GM12878 (cell line): Measurements from ENCODE around the gene ETF1. TPM values are rescaled to one million over a fixed set of nuclear protein-coding genes. Genes with fewer than 3 reads are reported as not detected.

Experiments
- ATAC-seq: fragments of 200-7000 bp; cut with Tn5 transposase; 3 replicates; pipeline ENCODE4 v1.9.1; 2020; ENCODE audit warnings: mild to moderate bottlenecking, moderate library complexity
- BruUV-seq: library from RNA; stranded (reverse); fragments of 400-500 nt; replicated peaks from 2 replicates; lab custom pipeline; 2021; lab: Mats Ljungman, UMichigan
- CTCF ChIA-PET: fragments of 300-600 bp; sonication (Branson Sonifier 250); formaldehyde crosslinking; extraction: SDS; loops from one replicate; lab custom pipeline; 2021; ENCODE audit warnings: inconsistent platforms; lab: Yijun Ruan, JAX
- POLR2A ChIA-PET: fragments of 350-600 bp; formaldehyde crosslinking; extraction: SDS; loops from one replicate; lab custom pipeline; 2021; ENCODE audit warnings: inconsistent platforms; lab: Charles Lee
- RAD21 ChIA-PET: fragments of 300-600 bp; sonication (Branson Sonifier 250); formaldehyde crosslinking; loops from one replicate; lab custom pipeline; 2023; ENCODE audit warnings: antibody characterized with exemption; ENCODE audit not compliant: unreplicated experiment; lab: Charles Lee
- SMC1A ChIA-PET: fragments of 300-600 bp; sonication (Branson Sonifier 250); formaldehyde crosslinking; loops from one replicate; lab custom pipeline; 2023; ENCODE audit not compliant: unreplicated experiment, uncharacterized antibody; lab: Charles Lee
- DNase-seq: peaks from one replicate; pipeline ENCODE4 v3.0.0-alpha.2; 2011; ENCODE audit warnings: low read depth, low spot score
- FAIRE-seq: peaks from 3 replicates; lab custom pipeline; 2011; peaks lifted over from hg19 to GRCh38; lab: Jason Lieb, UNC
- H2AFZ ChIP-seq: 2 replicates; pipeline ENCODE4 v1.6.0; 2011; ENCODE audit warnings: low read depth, low read length, control low read depth; ENCODE audit not compliant: control insufficient read depth
- H3K27ac ChIP-seq: 2 replicates; pipeline ENCODE4 v1.5.1; 2011; ENCODE audit warnings: control low read depth; ENCODE audit not compliant: control insufficient read depth, insufficient read depth
- H3K27me3 ChIP-seq, 2 experiments: replicated peaks in 1 of 2; 2 replicates each; pipeline versions ENCODE4 v1.6.0 to v1.6.1; 2011; ENCODE audit warnings: low read length in 1 of 2; ENCODE audit not compliant: control insufficient read depth in 2 of 2, insufficient read depth in 2 of 2
- H3K36me3 ChIP-seq, 2 experiments: 2 replicates each; pipeline ENCODE4 v1.5.1; 2011; ENCODE audit warnings: low read length in 1 of 2; ENCODE audit not compliant: control insufficient read depth in 2 of 2, insufficient read depth in 2 of 2
- H3K4me1 ChIP-seq: 2 replicates; pipeline ENCODE4 v1.6.1; 2011; ENCODE audit warnings: mild to moderate bottlenecking, low read length, moderate library complexity, mixed read lengths; ENCODE audit not compliant: control insufficient read depth, insufficient read depth
- H3K4me2 ChIP-seq: 2 replicates; pipeline ENCODE4 v1.6.0; 2011; ENCODE audit warnings: control low read depth; ENCODE audit not compliant: control insufficient read depth, insufficient read depth
- H3K4me3 ChIP-seq: fragments of 200-600 bp; sonication (generic); 2 replicates; pipeline ENCODE4 v1.5.1; 2016
- H3K79me2 ChIP-seq: 2 replicates; pipeline ENCODE4 v1.6.0; 2011; ENCODE audit warnings: low read length; ENCODE audit not compliant: control insufficient read depth, insufficient read depth
- H3K9ac ChIP-seq: 2 replicates; pipeline ENCODE4 v1.8.0; 2011; ENCODE audit warnings: low read length, control low read depth, mixed read lengths; ENCODE audit not compliant: control insufficient read depth, insufficient read depth
- H3K9me3 ChIP-seq: replicated peaks from 3 replicates; pipeline ENCODE4 v1.5.1; 2011; ENCODE audit warnings: mild to moderate bottlenecking, low read length; ENCODE audit not compliant: control insufficient read depth, insufficient read depth
- H4K20me1 ChIP-seq: 2 replicates; pipeline ENCODE4 v1.6.0; 2011; ENCODE audit not compliant: control insufficient read depth, insufficient read depth
- GATAD2B ChIP-seq: fragments of 450-650 bp; conservative IDR thresholded peaks from 2 replicates; pipeline ENCODE4 v1.6.1; 2017; ENCODE audit warnings: low read depth, mild to moderate bottlenecking, moderate library complexity
- IKZF2 ChIP-seq, 2 experiments: fragments of 450-650 bp; IDR thresholded peaks; 2 replicates each; pipeline ENCODE4 v1.6.1; 2017; ENCODE audit warnings: mild to moderate bottlenecking in 2 of 2, moderate library complexity in 2 of 2
- KDM1A ChIP-seq: fragments of 200-600 bp; sonication (generic); IDR thresholded peaks from 2 replicates; pipeline ENCODE4 v1.6.1; 2016; ENCODE audit warnings: borderline replicate concordance
- KLF5 ChIP-seq: fragments of 450-650 bp; IDR thresholded peaks from 2 replicates; pipeline ENCODE4 v1.6.1; 2014; ENCODE audit warnings: mild to moderate bottlenecking; ENCODE audit not compliant: partially characterized antibody
- MEF2A ChIP-seq: IDR thresholded peaks from 2 replicates; pipeline ENCODE4 v1.6.1; 2011; ENCODE audit warnings: low read depth, mild to moderate bottlenecking, low read length, moderate library complexity; ENCODE audit not compliant: insufficient read depth
- NR2C1 ChIP-seq: fragments of 450-650 bp; IDR thresholded peaks from 2 replicates; pipeline ENCODE4 v1.6.1; 2017; ENCODE audit warnings: antibody characterized with exemption, mild to moderate bottlenecking, moderate library complexity
- PML ChIP-seq: IDR thresholded peaks from 2 replicates; pipeline ENCODE4 v1.6.1; 2012; ENCODE audit warnings: low read length, inconsistent platforms
- RCOR1 ChIP-seq: conservative IDR thresholded peaks from 2 replicates; pipeline ENCODE4 v1.6.1; 2012; ENCODE audit warnings: low read depth, low read length, improper control_type of control experiment
- SIX5 ChIP-seq: IDR thresholded peaks from 2 replicates; pipeline ENCODE4 v1.6.1; 2011; ENCODE audit warnings: mild to moderate bottlenecking, low read depth, low read length, moderate library complexity; ENCODE audit not compliant: severe bottlenecking
- SMAD1 ChIP-seq: fragments of 450-650 bp; IDR thresholded peaks from 2 replicates; pipeline ENCODE4 v1.6.1; 2018; ENCODE audit warnings: mild to moderate bottlenecking, low read depth; ENCODE audit not compliant: partially characterized antibody
- SREBF1 ChIP-seq: IDR thresholded peaks from 2 replicates; pipeline ENCODE4 v1.6.1; 2012; ENCODE audit warnings: mild to moderate bottlenecking, low read length
- YY1 ChIP-seq: IDR thresholded peaks from 2 replicates; pipeline ENCODE4 v1.6.1; 2011; ENCODE audit warnings: low read depth, mild to moderate bottlenecking, low read length
- WGBS: methylation state at CpG from one replicate; pipeline ENCODE4 v1.1.6; 2016; ENCODE audit warnings: low lambda C conversion rate; ENCODE audit not compliant: insufficient replicate concordance, insufficient coverage; ENCODE audit errors: missing lambda C conversion rate; 5-methylcytosine and 5-hydroxymethylcytosine counted together
- in situ Hi-C: fragments of 300-500 bp; cut with MboI; formaldehyde crosslinking; loops from 9 replicates; pipeline ENCODE4 v1.14.3; 2018; ENCODE audit warnings: mixed read lengths
- intact Hi-C: fragments of 100-400 bp; cut with micrococcal nuclease; formaldehyde crosslinking; loops from one replicate; pipeline ENCODE4 v1.14.2; 2022; ENCODE audit not compliant: unreplicated experiment
- polyA plus RNA-seq, 11 experiments: library from polyadenylated mRNA; depleted of rRNA in 4 of 11; unstranded in 6 of 11; stranded (reverse) in 5 of 11; fragments of >200 nt; fragmentation: Nextera tagmentation in 4 of 11; fragmentation: Illumina TruSeq in 1 of 11; extraction: Ambion mirVana in 4 of 11; extraction: Trizol in 1 of 11; gene quantifications; 1 replicate in 1 of 11; 2 replicates in 10 of 11; pipeline versions ENCODE4 v1.2.1 to v1.2.3, GENCODE V29; 2011 to 2016; ENCODE audit warnings: inconsistent platforms in 2 of 11, missing spikeins in 2 of 11, low read depth in 1 of 11
- total RNA-seq, 4 experiments: library from RNA; depleted of rRNA in 3 of 4; stranded (reverse); fragments of >200 nt in 3 of 4; fragmentation: Illumina TruSeq in 1 of 4; extraction: Trizol in 1 of 4; gene quantifications; 2 replicates each; pipeline versions ENCODE4 v1.2.1 to v1.2.3, GENCODE V29; 2013 to 2021
- TF ChIP-seq, protein P1 (sequence below): IDR thresholded peaks from 2 replicates; pipeline ENCODE4 v1.6.1; 2011; ENCODE audit warnings: borderline replicate concordance, low read depth, mild to moderate bottlenecking, moderate library complexity, mixed read lengths, low read length; ENCODE audit not compliant: insufficient read depth; ENCODE audit errors: extremely low read length
- TF ChIP-seq, protein P2 (sequence below): fragments of 450-650 bp; IDR thresholded peaks from 2 replicates; pipeline ENCODE4 v1.6.1; 2016; ENCODE audit warnings: mild to moderate bottlenecking, moderate library complexity, borderline replicate concordance
- TF ChIP-seq, protein P3 (sequence below): fragments of 450-650 bp; IDR thresholded peaks from 2 replicates; pipeline ENCODE4 v1.6.1; 2017; ENCODE audit warnings: mild to moderate bottlenecking, low read depth, inconsistent platforms; ENCODE audit not compliant: poor library complexity, severe bottlenecking

Gene ETF1
- total and polyA plus RNA-seq, 10 of the 15 experiments (the other 5 are each of a cell fraction or from before 2014, with no cell fraction given) = 29.8 to 145 (median 108) TPM

DNA sequence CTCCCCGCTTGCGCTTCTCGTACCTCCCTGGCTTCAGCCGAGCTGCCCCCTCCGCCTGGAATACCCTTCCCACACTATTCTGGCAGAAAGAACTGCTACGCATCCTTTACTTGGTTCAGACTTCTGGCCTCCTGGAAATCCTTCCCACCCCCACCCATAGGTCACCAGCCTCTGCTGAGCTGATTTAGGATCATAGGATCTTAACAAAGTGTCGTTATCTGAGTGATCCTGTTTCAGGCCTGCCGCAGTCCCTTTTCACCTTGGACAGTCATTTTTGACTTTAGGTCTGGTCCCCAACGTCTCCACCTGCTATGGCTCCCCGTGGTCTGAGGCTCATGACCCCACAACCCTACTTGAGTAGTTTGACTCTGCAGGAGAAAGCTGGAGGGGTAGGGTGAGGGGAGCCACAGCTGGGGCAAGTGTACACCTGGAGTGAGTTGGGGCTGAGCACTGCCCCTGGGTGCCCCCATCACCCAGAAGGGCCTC, 50.4 kb downstream of the ETF1 start:
- in situ Hi-C loops = no loop called here
- Histone ChIP-seq H3K4me3 (peak overlapping the region; percentile 54; the same call in 1 of the 2 replicates), H3K9me3 (no peaks in the 10 kb centered on the region), H4K20me1 (no peaks in the 10 kb centered on the region), H3K27me3 (peaks cover 3 to 9% of the 10 kb centered on the region in 2 experiments; a peak in 3 of 4 replicates), H3K9ac (no peak overlapping the region; the same call in 1 of the 2 replicates), H3K27ac (no peak overlapping the region), H3K79me2 (no peaks in the 10 kb centered on the region), H2AFZ (peak overlapping the region; percentile 74), H3K4me1 (peaks cover 7% of the 10 kb centered on the region; the same call in 1 of the 2 replicates), H3K4me2 (peak overlapping the region; percentile 85), H3K36me3 (no peaks in the 10 kb centered on the region)
- CTCF ChIA-PET = interaction anchor here (0.9 to 1.4 kb wide), 5 partner anchors 11 to 55 kb away, joined by 3 to 13 read pairs (median 5); partner anchors contain the start of gene EGR1
- POLR2A ChIA-PET = interaction anchor here (0.6 to 1.5 kb wide), 5 partner anchors 23 to 881 kb away, joined by 3 to 4 read pairs (median 3); partner anchors contain the start of gene EGR1
- intact Hi-C loops = loop anchor here (1.0 kb wide), 1 partner anchor 27 kb away; the partner anchor contains the start of gene EGR1
- no TSS peak for BruUV-seq
- no peak for FAIRE-seq
- DNase-seq = no peak
- 23% methylated on average over 10 of the region's 10 CpGs for WGBS
- ATAC-seq = no peak
- RAD21 ChIA-PET = interaction anchor here (0.6 to 2.3 kb wide), 2 partner anchors 10 to 60 kb away, joined by 3 to 13 read pairs; no protein-coding TSS in a partner anchor
- SMC1A ChIA-PET = interaction anchor here (0.6 to 1.3 kb wide), 4 partner anchors 11 to 179 kb away, joined by 3 to 8 read pairs (median 3); no protein-coding TSS in a partner anchor
- TF ChIP-seq, protein P1, sequence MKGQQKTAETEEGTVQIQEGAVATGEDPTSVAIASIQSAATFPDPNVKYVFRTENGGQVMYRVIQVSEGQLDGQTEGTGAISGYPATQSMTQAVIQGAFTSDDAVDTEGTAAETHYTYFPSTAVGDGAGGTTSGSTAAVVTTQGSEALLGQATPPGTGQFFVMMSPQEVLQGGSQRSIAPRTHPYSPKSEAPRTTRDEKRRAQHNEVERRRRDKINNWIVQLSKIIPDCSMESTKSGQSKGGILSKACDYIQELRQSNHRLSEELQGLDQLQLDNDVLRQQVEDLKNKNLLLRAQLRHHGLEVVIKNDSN = no peak
- no peak for TF ChIP-seq SMAD1
- TF ChIP-seq NR2C1 = no peak
- TF ChIP-seq, protein P2, sequence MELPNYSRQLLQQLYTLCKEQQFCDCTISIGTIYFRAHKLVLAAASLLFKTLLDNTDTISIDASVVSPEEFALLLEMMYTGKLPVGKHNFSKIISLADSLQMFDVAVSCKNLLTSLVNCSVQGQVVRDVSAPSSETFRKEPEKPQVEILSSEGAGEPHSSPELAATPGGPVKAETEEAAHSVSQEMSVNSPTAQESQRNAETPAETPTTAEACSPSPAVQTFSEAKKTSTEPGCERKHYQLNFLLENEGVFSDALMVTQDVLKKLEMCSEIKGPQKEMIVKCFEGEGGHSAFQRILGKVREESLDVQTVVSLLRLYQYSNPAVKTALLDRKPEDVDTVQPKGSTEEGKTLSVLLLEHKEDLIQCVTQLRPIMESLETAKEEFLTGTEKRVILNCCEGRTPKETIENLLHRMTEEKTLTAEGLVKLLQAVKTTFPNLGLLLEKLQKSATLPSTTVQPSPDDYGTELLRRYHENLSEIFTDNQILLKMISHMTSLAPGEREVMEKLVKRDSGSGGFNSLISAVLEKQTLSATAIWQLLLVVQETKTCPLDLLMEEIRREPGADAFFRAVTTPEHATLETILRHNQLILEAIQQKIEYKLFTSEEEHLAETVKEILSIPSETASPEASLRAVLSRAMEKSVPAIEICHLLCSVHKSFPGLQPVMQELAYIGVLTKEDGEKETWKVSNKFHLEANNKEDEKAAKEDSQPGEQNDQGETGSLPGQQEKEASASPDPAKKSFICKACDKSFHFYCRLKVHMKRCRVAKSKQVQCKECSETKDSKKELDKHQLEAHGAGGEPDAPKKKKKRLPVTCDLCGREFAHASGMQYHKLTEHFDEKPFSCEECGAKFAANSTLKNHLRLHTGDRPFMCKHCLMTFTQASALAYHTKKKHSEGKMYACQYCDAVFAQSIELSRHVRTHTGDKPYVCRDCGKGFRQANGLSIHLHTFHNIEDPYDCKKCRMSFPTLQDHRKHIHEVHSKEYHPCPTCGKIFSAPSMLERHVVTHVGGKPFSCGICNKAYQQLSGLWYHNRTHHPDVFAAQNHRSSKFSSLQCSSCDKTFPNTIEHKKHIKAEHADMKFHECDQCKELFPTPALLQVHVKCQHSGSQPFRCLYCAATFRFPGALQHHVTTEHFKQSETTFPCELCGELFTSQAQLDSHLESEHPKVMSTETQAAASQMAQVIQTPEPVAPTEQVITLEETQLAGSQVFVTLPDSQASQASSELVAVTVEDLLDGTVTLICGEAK = no peak
- TF ChIP-seq YY1 = no peak
- TF ChIP-seq SIX5 = no peak
- TF ChIP-seq, protein P3, sequence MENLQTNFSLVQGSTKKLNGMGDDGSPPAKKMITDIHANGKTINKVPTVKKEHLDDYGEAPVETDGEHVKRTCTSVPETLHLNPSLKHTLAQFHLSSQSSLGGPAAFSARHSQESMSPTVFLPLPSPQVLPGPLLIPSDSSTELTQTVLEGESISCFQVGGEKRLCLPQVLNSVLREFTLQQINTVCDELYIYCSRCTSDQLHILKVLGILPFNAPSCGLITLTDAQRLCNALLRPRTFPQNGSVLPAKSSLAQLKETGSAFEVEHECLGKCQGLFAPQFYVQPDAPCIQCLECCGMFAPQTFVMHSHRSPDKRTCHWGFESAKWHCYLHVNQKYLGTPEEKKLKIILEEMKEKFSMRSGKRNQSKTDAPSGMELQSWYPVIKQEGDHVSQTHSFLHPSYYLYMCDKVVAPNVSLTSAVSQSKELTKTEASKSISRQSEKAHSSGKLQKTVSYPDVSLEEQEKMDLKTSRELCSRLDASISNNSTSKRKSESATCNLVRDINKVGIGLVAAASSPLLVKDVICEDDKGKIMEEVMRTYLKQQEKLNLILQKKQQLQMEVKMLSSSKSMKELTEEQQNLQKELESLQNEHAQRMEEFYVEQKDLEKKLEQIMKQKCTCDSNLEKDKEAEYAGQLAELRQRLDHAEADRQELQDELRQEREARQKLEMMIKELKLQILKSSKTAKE = no peak
- no peak for TF ChIP-seq PML
- TF ChIP-seq MEF2A = no peak
- no peak for TF ChIP-seq IKZF2 (IDR thresholded peaks at IDR 0.05)
- TF ChIP-seq KDM1A = no peak
- TF ChIP-seq RCOR1 = no peak
- no peak for TF ChIP-seq GATAD2B
- no peak for TF ChIP-seq KLF5
- no peak for TF ChIP-seq SREBF1
